BJ (cell line): Measurements from ENCODE around the gene COTL1. TPM values are rescaled to one million over a fixed set of nuclear protein-coding genes. Genes with fewer than 3 reads are reported as not detected.
"Not testable (repeated sequence)": the region's sequence is repeated elsewhere in the genome, so short reads cannot be mapped to it uniquely, and the experiment has no call there.

Experiments used
- CTCF ChIA-PET: fragments of 350-600 bp; formaldehyde crosslinking; extraction: SDS; loops from one replicate; lab custom pipeline; 2021; ENCODE audit warnings: antibody characterized with exemption, inconsistent platforms; lab: Yijun Ruan, JAX
- POLR2A ChIA-PET: fragments of 300-600 bp; sonication (Branson Sonifier 250); formaldehyde crosslinking; extraction: SDS; loops from one replicate; lab custom pipeline; 2021; ENCODE audit warnings: antibody characterized with exemption; lab: Charles Lee
- DNase-seq: peaks from one replicate; pipeline ENCODE4 v3.0.0-alpha.2; 2011; ENCODE audit warnings: low read depth
- H3K27me3 ChIP-seq: 2 replicates; pipeline ENCODE4 v1.6.0; 2011; ENCODE audit warnings: low read length; ENCODE audit not compliant: control insufficient read depth, insufficient read depth
- H3K36me3 ChIP-seq: 2 replicates; pipeline ENCODE4 v1.5.1; 2011; ENCODE audit warnings: low read length; ENCODE audit not compliant: control insufficient read depth, insufficient read depth
- H3K4me3 ChIP-seq: 2 replicates; pipeline ENCODE4 v1.5.1; 2011; ENCODE audit warnings: low read depth, mild to moderate bottlenecking, control low read depth, low read length
- CTCF ChIP-seq: IDR thresholded peaks from 2 replicates; pipeline ENCODE4 v1.5.1; 2011; ENCODE audit warnings: low read depth, mild to moderate bottlenecking, control low read depth, inconsistent platforms, low read length, moderate library complexity; ENCODE audit not compliant: insufficient read depth
- polyA plus RNA-seq: library from polyadenylated mRNA; depleted of rRNA; stranded (reverse); fragments of >200 nt; gene quantifications from 2 replicates; pipeline ENCODE4 v1.2.3, GENCODE V29; 2011

Gene COTL1
- polyA plus RNA-seq, 1 experiment = 166 TPM

- Histone ChIP-seq H3K4me3 (no peak overlapping the region), H3K36me3 (no peaks in the 10 kb centered on the region), H3K27me3 (no peaks in the 10 kb centered on the region)
- TF ChIP-seq CTCF = no peak
- ChIA-PET CTCF (interaction anchor here (1.5 to 2.4 kb wide), 2 partner anchors 15 to 88 kb away, joined by 3 to 7 read pairs; no protein-coding TSS in a partner anchor), POLR2A (no interaction called here)
- DNase-seq = no peak
Measured at GRCh38 chr16:84637709-84638108, 19.8 kb upstream of the COTL1 start.

DNA sequence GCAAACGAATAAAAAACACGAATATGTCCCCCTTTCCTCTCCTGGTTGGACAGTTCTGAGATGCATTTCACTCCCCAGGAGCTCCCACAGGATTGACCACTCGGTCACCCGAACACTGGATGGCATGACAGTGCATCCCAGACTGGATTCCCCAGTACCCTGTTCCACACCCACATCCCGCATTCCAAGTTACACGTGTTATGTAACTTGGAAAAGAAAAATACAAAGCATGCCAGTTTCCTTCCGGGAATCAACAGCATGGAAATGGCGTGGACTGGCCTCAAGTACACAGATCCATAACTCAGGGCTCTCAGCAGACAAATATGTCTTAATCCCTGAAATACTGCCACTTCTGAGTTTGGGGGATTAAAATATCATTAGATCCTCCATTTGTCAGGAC is 17.8 kb upstream of the COTL1 start:
- TF ChIP-seq CTCF = no peak
- DNase-seq = no peak
- ChIA-PET POLR2A (no interaction called here), CTCF (no interaction called here)
- no peaks in the 10 kb centered on the region for H3K36me3 ChIP-seq
- H3K27me3 ChIP-seq = no peaks in the 10 kb centered on the region
- no peak overlapping the region for H3K4me3 ChIP-seq

DNA sequence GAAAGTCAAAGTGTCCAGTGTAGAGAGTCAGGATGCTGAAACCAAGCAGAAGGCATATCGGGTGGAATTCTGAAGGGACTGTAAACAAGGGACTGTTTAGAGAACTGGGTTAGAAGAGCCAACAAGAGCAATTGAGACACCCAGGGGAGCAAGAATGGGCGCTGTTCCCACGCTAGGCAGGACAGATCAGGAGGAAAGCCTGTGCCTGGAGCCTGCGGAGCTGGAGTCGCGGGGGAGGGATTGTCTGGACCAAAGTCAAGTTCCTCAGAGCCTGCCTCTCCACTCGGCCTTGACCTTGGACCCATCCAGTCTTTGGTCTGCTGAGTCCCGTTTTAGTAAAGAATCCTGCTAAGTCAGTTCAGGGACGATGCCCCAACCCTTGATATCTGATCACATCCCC is 15.7 kb upstream of the COTL1 start:
- H3K36me3 ChIP-seq = no peaks in the 10 kb centered on the region
- ChIA-PET POLR2A (no interaction called here), CTCF (interaction anchor here (1.1 to 2.3 kb wide), 2 partner anchors 11 to 127 kb away, joined by 3 to 13 read pairs; no protein-coding TSS in a partner anchor)
- TF ChIP-seq CTCF = no peak
- no peak for DNase-seq
- H3K4me3 ChIP-seq = no peak overlapping the region
- no peaks in the 10 kb centered on the region for H3K27me3 ChIP-seq

GRCh38 chr16:84632862-84633261 is 15.0 kb upstream of the COTL1 start:
- CTCF ChIA-PET = interaction anchor here (2.3 kb wide), 1 partner anchor 10 kb away, joined by 13 read pairs; no protein-coding TSS in a partner anchor
- H3K27me3 ChIP-seq, H3K36me3 ChIP-seq, DNase-seq, POLR2A ChIA-PET, H3K4me3 ChIP-seq: not testable (repeated sequence)

DNA sequence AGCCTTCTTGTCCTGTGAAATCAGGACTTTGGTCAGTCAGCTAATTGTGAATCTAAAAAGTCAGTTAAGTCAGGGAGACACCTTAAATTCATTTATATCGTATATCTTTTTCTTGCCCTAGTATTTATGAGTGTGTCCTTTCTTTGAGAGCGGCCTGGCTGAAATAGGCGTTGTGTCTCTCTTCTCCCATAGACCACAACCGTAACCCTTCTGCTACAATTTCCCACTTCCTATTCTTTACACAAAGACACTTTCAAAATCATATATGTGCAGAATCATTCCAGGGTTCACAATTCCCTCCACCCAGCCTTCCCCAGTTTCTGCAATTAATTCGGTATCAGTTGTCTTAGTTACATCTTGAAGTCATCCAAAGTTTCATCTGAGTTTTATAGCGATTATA is 14.0 kb upstream of the COTL1 start:
- no peak for TF ChIP-seq CTCF
- no peaks in the 10 kb centered on the region for H3K36me3 ChIP-seq
- H3K27me3 ChIP-seq = no peaks in the 10 kb centered on the region
- no peak overlapping the region for H3K4me3 ChIP-seq
- POLR2A ChIA-PET = no interaction called here
- DNase-seq = no peak
- CTCF ChIA-PET = interaction anchor here (1.8 kb wide), 1 partner anchor 9 kb away, joined by 5 read pairs; no protein-coding TSS in a partner anchor

DNA sequence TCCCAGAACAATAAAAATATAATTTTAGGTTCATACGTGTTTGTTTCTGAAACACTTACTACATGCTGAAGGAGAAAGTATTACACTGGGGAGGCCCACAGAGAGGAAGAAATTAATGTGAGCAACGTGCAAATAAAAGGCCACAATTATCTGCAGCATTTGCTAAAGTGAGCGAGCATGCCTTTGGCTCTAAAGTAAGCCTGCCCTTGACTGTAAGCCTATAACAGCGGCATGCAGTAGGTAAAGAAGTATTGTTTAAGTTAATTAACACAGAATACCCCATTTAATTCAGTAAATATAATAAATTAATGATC is 13.2 kb upstream of the COTL1 start:
- no peak for DNase-seq
- POLR2A ChIA-PET = no interaction called here
- no peaks in the 10 kb centered on the region for H3K36me3 ChIP-seq
- TF ChIP-seq CTCF = no peak
- H3K27me3 ChIP-seq = no peaks in the 10 kb centered on the region
- H3K4me3 ChIP-seq = no peak overlapping the region
- CTCF ChIA-PET = interaction anchor here (1.8 to 2.8 kb wide), 2 partner anchors 9 to 95 kb away, joined by 5 to 15 read pairs; no protein-coding TSS in a partner anchor
